GM21526 (cell line): ENCODE results near the gene PRND.

ENCODE experiments used
- ATAC-seq: cut with Tn5 transposase; IDR thresholded peaks from one replicate; pipeline ENCODE4 v1.9.1; 2021; ENCODE audit warnings: moderate library complexity; ENCODE audit not compliant: unreplicated experiment, low FRiP score

PRND gene

GRCh38 chr20:4775322-4776078, 53.8 kb downstream of the PRND start:
- no peak for ATAC-seq

GRCh38 chr20:4776079-4776630, 54.4 kb downstream of the PRND start:
- no peak for ATAC-seq
